GM18508 (cell line): Measurements from ENCODE around the gene HES2.
"Not testable (repeated sequence)": the region's sequence is repeated elsewhere in the genome, so short reads cannot be mapped to it uniquely, and the experiment has no call there.

Source experiments
- ATAC-seq: cut with Tn5 transposase; IDR thresholded peaks from one replicate; pipeline ENCODE4 v1.9.1; 2021; ENCODE audit warnings: moderate number of reproducible peaks; ENCODE audit not compliant: insufficient read depth, unreplicated experiment

Gene HES2, protein sequence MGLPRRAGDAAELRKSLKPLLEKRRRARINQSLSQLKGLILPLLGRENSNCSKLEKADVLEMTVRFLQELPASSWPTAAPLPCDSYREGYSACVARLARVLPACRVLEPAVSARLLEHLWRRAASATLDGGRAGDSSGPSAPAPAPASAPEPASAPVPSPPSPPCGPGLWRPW

DNA sequence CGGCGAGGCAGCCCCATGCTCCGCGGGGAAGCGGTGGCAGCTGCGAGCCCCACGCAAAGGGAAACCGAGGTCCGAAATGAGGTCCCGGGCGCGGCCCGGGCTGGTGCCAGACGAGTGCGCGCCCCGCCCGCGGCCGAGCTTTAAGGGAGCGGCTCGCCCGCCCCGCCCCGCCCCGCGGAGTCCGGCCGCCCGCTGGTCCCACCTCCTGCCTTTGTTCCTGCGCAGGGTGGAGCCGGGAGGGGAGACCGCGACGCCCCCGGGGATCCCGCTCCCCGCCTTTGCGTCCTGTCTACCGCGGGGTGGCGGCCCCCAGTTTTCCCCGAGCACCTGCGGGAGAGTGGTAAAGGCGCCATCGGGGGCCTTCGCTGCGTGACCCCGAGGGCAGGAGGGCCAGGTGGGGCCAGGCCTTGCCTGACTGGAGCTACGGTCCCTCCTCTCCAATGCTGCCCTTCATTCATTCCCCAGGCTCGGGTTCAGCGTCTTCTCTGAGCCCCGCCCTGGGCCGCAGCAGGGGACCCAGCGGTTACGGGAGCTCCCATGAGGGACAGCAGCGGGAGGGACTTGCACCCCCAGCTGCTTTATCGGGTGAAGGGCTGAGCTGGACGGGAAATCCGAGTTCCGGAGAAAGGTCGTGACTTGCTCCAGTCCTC lies at the start of gene HES2:
TSS of gene HES2 (minus strand) at position 116 of the 650 bp plus-strand sequence. CDS start at position 17, 99 bp downstream.
- no peak for ATAC-seq

DNA sequence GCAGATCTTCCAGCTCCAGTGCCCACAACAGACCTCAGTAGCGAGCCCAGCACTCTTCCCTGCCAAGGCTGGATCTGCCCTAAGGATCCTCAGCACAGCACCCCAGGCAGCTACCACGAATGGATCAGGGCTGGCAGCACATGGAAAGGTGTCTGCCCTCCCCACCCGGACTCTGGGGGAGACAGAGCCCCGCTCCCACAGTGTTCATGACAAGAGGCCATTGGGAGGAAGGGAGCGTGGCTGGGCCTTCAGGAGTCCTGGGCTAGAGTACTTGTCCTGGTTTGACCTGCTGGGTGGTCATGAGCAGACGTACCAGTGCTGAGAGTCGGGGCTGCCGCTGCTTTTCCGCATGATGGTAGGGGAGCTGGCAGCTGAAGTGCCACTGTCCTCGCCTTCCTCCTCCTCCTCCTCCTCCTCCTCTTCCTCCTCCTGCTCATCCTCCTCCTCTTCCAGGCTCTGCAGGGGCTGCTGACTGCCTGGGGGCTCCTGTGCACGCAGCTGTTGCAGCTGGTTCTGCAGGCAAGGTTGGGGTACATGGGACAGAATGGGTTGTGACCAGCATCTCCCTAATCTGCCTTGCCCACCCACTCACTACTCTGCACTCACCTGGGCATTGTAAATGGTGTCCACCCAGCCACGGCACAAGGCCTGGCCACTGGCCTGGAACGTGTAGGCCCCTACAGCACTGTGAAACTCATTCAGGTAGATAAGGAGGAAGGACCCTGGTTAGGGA lies 49.2 kb upstream of the HES2 start:
- no peak for ATAC-seq

DNA sequence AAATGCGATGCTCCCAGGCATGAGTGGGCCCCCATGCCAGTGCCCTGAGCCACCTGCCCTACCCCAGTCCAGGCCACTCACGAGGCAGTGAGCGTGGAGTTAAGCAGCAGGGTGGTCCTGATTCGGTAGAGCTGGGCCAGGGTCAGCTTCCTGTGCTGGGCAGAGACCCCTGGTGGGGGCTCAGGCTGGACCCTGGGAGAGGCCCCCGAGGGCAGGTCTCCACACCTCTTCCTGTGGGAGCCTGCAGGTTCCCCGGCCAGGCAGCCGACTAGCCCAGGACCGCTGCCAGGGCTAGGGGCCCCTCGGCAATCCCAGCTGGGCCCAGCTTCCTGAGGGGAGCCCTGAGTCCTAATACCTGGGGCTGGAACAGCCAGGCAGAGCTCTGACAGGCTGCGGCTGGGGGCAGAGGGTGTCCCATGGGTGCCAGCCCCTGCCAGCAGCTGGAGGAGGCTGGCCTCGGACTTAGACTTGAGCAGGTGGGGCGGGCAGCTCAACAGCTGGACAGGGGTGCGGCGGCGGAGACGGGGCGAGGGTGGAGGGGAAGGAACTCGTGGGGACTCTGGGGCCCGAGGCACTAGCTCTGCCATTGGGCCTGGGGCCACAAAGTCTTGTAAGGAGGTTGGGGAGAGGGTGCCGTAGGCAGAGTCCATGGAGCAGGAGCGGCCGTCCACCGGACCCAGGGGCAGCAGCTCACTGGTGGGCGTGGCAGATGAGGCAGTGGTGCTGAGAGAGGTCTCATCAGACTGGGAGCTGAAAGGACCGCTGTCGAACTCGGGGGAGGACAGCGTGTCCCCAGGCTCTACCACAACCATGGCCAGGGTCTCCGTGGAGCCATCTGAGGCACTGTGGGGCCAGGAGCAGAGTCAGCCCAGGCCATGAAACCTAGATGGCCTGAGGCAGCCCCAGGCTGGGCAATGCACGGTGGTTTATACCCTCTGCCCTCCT lies 48.3 kb upstream of the HES2 start:
- ATAC-seq, result no peak

DNA sequence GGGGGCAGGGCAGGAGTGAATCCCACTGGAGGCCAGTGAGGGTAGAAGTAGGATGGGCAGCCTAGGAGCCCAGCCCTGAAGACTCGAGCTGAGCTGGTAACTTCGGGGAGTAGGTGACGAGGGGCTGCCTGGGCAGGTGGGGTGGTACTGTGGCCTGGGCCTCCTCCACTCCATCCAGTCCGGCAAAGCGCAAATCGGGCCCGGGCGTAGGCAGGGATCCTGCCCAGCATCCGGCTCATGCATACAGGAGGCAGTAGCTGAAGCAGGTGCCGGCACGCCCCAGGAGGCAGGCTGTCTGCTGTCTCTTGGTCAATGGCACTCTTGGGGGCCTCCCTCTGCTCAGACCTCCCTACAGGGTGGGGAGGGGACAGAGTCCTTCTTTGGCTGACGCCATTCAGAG lies 47.5 kb upstream of the HES2 start:
- ATAC-seq, result no peak

DNA sequence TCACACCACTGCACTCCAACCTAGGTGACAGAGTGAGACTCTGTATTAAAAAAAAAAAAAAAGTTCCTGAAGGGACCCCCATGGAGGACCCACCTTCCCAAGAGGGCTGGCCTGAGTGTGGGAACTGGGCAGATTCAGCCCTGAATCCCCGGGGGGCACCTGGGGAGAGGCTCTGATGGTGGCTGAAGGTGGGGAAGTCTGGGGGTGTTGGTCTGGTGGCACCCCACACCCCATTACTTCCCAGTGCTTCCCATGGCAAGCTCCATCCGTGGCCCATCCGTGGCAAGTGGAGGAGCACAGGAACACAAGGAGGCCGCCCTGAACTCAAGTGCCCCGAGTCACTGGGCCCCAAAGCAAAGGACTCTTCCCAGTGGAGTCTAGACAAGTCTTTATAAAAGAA lies 47.0 kb upstream of the HES2 start:
- no peak for ATAC-seq

DNA sequence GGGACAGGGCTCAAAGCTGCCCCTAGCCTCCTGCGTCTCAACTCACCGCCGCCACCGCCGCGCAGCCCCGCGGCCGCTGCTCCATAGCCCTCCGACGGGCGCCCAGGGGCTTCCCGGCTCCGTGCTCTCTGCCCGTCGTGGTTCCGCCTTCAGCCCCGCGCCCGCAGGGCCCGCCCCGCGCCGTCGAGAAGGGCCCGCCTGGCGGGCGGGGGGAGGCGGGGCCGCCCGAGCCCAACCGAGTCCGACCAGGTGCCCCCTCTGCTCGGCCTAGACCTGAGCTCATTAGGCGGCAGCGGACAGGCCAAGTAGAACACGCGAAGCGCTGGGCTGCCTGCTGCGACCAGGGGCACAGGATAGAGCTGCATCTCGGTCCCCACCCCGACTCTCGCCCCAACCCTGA lies 46.3 kb upstream of the HES2 start, which contains the start of gene TNFRSF25:
TSS of gene TNFRSF25 (minus strand) at position 151 of the 400 bp plus-strand sequence. CDS start at position 85, 66 bp downstream.
- no peak for ATAC-seq

DNA sequence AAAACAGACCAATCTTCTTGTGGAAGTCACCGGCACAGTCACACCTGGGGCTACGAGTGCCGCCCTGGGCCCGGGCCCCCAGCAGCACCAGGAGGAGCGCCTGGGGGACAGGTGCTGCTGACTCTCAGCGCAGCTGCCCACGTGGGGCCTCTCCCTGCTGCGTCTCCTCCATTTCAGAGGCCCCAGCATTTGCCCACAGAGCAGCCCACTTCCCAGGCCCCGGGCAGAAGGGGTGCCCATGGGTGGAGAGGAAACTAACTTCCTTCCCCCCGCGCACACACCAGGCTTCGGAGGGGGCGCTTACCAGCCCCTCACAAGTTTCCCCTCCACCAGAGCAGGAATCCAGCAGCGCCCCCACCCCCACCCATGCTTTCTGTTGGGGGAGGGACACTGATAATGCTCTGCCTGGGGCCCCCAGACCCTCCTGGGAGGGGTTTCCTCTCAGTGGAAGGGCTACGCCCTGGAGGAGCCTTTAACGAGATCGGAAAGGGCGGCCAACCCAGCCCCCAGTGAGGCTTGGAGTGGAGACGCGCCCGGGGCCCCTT lies 45.8 kb upstream of the HES2 start:
- no peak for ATAC-seq

DNA sequence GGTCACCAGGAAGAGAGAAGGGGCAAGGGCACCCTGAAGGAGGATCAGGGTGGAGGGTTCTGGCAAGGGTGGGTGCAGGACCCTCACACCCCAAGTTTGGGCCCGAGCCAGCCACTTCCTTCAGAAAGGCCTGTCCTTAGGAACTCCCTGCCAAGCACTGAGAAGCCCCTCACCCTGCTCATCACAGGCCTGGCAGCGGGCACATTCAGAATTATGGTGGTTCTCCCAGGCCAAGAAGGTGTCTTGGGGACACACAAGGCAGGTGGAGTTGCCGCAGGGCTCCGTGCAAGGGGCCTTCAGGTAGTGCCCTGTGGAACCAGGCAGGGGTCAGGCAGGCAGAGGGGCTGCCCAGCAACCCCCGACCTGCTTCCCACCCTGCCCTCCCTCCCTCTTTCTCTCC lies 45.2 kb upstream of the HES2 start:
- no peak for ATAC-seq

DNA sequence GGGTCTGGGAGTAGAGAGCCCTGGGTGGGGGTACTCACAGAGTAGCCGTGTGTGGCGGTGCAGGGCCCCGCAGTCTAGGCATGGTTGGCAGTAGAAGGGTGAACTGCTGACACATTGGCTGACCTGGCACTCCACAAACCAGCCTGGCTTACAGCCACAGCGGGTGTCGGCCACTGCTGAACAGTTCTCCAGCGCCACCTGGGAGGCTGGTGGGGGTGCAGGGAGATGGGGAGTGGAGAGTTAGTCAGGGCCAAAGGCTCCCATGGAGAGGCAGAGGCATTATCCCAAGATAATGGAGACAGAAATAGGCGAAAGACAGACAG lies 44.8 kb upstream of the HES2 start:
- no peak for ATAC-seq

DNA sequence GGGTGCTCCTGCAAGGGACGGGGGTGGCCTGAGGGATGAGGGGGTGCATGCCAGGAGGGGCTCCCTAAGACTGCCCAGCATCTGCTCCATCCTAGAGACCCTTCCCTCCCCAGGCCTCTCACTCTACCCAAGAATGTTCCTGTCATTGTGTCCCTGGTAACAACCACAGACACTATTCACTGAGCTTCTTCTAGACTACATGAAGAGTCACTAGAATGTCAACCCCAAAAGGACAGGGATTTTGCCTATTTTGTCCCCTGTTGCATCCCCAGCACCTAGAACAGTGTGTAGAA lies 43.3 kb upstream of the HES2 start:
- ATAC-seq, result no peak

DNA sequence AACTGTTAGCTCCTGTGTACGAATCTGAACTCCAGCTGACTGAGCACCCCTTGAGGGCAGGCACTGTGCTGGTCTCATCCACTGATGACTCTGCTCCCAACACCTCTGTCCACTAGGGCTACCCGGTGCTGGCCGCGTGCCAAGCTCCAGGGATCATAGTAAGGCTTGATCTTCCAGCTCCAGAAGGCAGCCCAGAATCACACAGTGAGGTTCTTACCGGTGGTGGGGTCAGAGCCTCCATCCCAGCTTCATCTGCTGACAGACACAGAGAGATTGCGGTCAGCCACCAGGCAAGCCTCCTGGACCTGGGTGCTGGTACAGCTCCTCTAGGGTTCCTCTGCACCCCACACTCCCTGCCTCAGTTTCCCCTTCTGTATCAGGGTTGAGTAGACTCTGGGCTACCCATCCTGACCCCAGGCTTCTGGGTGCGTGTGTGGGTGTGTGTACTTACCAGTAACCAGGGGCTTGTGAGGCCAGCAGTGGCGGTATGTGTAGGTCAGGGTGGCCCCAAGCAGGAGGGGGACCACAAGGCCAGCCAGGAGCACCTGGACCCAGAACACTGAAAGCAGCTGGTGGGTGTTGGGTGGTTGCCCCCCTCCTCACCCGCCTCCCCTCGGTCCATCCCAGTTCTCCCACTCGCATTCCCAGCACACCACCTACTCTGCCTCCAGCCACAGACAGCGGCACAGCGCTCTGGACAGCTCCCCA lies 42.8 kb upstream of the HES2 start:
- ATAC-seq, result no peak

DNA sequence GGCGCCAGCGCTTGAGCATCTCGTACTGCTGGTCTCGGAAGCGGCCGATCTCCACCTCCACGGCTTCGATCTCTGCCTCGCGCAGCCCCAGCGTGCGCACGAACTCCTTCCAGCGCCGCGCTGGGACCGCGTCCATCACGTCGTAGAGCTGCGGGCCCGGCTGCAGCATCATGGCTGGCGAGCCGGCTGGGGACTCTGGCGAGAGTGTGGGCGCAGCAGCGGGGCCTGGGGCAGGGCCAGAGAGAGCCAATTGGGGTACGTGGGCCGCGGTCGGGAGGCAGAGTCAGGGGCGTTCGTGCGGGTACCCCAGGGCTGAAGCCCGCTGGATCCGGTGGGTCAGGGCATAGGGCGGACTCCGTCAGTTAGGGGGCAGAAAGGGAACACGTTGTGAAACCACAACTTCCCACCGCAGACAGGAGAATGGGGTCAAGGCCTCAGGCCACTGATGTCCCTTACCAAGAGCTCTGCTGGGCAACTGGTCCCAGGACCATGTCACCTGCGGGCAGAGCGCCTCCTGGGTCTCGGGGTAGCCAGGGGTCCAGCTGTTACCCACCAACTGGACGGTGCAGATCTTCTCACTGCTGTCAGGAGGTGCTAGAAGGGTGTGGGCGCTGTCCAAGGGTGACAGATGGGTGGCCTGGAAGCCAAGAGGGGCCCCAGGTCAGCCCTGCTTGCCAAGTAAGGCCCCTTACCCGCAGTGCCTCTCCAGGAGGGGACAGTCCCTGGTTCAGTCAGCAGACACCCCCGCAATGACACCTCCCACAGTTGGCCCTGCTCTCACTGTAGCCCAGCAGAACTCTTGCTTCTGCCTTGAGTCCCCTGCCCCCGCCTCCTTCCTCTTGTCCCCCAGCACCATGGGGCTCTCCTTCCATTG lies 42.1 kb upstream of the HES2 start:
- ATAC-seq, result no peak

DNA sequence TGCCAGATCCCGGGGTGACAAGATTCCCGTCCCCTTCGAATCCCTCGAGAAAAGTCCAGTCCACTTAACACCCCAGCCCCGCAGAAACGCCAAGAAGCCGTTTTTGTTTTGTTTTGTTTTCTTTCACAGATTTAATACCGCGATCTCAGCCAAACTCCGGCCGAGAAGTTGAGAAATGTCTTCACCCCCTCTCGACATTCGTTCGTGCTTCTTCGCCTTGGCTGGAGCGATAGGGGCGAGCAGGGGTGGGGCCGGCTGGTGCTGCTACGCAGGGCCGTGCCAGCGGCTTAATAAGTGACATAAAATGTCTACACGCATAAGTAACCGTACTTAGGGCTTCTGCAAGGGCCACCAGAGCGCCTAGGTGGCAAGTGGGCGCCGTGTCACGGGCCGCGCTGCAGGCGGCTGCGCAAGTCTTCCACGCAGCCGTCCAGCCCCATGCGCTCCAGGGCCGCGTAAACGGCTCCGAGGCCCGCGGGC lies 41.4 kb upstream of the HES2 start:
- no peak for ATAC-seq

DNA sequence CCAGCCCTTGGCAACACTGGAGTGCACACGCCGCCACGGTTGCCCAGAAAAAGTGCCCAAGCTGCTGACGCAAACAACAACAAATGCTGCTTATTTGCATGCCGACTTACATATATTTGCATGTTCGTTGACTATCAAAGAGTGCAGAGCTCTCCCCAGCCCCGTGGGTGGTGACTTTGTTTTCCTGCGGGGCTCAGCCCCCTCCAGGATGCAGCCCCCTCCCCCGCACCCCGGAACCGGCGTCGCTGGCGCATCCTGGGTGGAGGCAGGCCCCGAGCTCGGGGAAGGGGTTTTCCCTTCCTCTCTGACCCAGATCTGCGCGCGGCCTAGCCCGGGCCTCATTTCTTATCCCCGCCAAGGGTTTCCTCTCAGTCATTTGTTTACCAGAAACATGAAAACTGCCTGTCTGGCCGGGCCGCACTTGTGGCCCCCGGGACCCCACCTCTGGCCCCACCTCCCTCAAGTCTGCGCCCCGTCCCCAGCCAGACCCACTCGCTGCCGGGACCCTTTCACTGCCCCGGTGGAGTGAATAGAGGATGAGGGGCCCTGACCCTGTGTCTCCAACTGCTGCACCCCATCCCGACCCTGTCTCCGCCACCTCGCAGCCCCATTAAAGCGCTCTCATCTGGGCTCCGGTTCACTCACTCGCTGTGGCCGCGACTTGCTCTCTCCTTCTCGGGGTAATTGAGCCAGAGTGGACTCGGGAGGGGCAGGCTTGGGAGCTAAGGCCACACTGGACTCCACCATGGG lies 40.8 kb upstream of the HES2 start:
- no peak for ATAC-seq

DNA sequence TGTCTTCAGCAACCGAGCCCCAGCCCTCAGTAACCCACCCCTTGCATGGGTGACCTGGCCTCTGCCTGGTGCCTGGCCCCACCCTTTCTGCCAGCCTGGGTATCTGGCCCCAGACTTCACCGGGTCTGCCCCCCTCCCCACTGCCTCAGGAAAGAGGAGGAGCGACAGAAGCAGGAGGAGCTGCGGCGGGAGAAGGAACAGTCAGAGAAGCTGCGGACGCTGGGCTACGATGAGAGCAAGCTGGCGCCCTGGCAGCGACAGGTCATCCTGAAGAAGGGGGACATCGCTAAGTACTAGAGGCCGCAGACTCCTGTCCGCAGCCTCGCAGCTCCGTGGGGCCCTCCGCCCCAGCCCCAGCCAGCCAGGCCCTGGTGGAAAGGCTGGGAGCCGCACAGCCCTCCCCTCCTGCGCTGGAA lies 40.1 kb upstream of the HES2 start:
- ATAC-seq, result no peak

DNA sequence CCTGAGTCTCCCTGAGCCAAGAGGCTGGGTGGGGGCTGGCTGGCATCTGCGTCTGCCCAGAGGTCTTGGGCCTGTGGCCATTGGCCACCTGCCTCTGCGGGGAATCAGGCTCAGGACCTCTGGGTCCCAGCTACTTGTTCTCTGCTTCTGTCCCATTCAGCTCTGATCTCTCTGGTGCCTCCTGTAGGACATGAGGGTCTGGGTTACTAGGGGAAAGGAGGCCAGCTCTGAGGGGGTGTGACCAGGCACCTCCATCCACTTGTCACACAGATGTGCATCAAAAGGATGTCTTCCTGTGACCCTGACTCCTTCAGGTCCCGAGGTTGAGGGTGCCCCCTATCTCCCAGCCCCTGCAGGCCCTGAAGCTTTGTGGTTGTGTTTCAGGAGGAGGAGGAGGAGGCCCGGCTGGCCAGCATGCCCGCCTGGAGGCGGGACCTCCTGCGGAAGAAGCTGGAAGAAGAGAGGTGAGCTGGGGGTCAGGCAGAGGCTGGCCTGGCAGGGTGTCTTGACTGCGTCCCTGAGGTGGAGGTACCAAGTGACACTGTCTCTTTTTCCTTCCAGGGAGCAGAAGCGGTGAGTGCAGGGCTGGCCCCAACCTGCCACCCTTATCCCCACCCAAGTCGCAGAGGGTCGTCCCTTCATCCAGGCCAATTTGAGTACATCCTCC lies 37.2 kb upstream of the HES2 start:
- ATAC-seq, result no peak

DNA sequence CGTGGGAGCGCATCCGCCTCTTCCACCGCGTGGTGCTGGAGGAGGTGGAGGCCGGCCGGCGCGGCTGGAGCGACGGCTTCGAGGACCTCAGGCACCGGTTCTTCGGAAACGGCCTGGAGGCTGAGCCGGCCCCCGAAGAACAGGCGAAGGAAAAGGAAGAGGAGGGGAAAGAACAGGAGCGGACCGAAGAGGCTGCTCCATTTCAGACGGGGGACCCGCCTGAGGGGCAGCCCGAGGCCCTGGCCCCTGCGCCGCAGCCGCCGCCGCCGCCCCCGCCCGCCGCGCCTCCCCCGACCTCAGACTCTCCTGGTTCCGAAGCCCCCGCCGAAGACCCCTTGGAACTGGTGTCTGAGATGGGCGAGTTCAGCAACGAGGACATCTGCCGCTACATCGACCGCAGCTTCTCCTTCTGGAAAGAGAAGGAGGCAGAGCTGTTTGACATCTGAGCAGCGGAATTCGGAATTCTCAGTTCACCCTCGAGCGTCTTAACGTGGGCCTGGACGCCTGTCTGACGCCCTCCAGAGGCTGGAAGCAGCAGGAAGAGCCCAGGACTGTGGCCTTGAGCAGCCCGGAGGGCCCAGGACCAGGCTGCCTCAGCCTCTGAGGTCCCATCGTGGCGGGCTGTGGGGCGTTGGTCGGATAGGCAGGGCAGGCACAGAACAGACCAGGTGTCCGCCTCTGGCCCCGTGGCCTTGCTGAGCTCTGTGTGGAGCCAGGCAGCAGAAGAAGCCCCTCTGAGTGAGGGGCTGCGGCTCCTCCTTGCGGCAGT lies 36.2 kb upstream of the HES2 start:
- not testable (repeated sequence) for ATAC-seq
